RWPE1 (cell line): ENCODE data around the gene FSIP1.

Source experiments
- CTCF ChIA-PET: fragments of 350-600 bp; sonication (Branson Sonifier 250); formaldehyde crosslinking; extraction: SDS; loops from one replicate; lab custom pipeline; 2021; lab: Yijun Ruan, JAX
- POLR2A ChIA-PET: fragments of 400-600 bp; formaldehyde crosslinking; extraction: SDS; loops from one replicate; lab custom pipeline; 2020; ENCODE audit warnings: antibody characterized with exemption; ENCODE audit not compliant: low non-redundant PET; lab: Yijun Ruan, JAX
- DNase-seq: peaks from one replicate; pipeline ENCODE4 v3.0.0; 2012; ENCODE audit warnings: low spot score
- H3K27ac ChIP-seq: fragments of 450-650 bp; 2 replicates; pipeline ENCODE4 v1.5.1; 2017
- CTCF ChIP-seq: fragments of 450-650 bp; conservative IDR thresholded peaks from 2 replicates; pipeline ENCODE4 v1.5.1; 2017; ENCODE audit warnings: low read depth, mild to moderate bottlenecking

FSIP1 gene

GRCh38 chr15:39578851-39579486 is 203.7 kb downstream of the FSIP1 start:
- CTCF ChIA-PET, result interaction anchor here (0.6 to 3.6 kb wide), 12 partner anchors 31 to 871 kb away, joined by 3 to 47 read pairs (median 5); no protein-coding TSS in a partner anchor
- DNase-seq, result no peak
- POLR2A ChIA-PET, result no interaction called here
- H3K27ac ChIP-seq, result peak overlapping the region; percentile 95; the same call in 1 of the 2 replicates
- TF ChIP-seq CTCF, result no peak

- TF ChIP-seq CTCF, result no peak
- H3K27ac ChIP-seq, result no peak overlapping the region
- ChIA-PET CTCF (no interaction called here), POLR2A (no interaction called here)
- no peak for DNase-seq
These were observed 207.5 kb downstream of the FSIP1 start for GRCh38 chr15:39575180-39575579.

GRCh38 chr15:39574427-39574826 is 208.2 kb downstream of the FSIP1 start:
- peak; percentile 43 for DNase-seq
- ChIA-PET POLR2A (no interaction called here), CTCF (no interaction called here)
- TF ChIP-seq CTCF, result no peak
- no peak overlapping the region for H3K27ac ChIP-seq

DNA sequence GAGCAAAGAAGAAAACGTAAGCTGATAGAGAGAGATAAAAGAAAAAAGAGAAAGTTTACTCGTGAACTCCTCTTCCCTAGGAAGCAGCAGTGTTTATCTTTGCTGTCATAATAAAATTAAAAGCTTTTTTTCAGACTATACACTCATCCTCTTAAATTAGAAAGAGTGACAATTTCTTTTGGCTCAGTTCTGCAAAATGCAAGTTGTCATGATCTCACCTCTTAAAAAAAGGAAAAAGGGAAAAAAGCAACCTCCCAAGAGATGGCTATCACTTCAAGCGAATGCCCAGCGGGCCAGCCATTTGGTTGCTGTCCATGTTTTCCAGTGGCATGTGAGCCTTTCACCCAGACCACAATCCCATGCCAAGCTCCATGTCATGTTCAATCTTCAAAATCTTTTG is 208.8 kb downstream of the FSIP1 start:
- CTCF ChIA-PET, result interaction anchor here (0.6 kb wide), 1 partner anchor 761 kb away, joined by 3 read pairs; no protein-coding TSS in a partner anchor
- DNase-seq, result no peak
- no peak for TF ChIP-seq CTCF
- POLR2A ChIA-PET, result no interaction called here
- no peak overlapping the region for H3K27ac ChIP-seq

DNA sequence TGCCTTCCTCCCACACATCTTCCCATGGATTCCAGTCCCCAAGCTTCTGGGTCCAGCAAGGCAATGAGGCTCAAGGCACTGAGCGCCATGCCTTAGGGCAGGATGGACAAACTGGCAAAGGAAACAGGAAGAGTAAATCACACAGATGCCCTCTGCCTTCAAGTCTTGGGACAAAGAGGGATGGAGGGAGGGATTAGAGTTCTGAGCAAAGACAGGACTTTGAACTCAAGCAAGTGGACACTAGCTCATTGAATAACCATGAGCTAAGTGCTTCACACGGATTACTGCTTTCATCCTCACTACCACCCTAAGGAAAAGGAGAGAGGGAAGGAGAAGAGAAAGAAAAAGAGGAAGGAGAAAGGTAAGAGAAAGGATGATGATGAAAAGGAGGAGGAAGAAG is 209.4 kb downstream of the FSIP1 start:
- ChIA-PET POLR2A (no interaction called here), CTCF (interaction anchor here (0.6 kb wide), 1 partner anchor 761 kb away, joined by 3 read pairs; no protein-coding TSS in a partner anchor)
- TF ChIP-seq CTCF, result no peak
- H3K27ac ChIP-seq, result no peak overlapping the region
- no peak for DNase-seq

DNA sequence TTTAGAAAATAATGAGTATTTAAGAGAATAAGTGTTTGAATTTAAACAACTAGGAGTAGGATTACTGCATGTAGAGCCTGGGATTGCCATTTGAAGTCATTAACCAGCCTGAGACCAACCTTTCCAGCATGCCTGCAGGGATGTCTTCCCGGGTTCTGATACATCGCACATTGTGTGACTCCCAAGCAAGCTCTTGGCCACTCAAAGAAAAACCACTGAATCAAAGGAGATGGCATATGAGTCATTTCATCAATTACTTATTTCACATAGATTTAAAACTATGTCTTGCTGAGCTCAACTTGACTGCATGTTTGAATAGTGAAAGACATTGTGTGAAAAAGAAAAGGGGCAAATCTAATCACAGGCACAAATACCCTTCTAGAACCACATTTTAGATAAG is 216.8 kb downstream of the FSIP1 start:
- no peak for DNase-seq
- CTCF ChIA-PET, result no interaction called here
- POLR2A ChIA-PET, result no interaction called here
- no peak overlapping the region for H3K27ac ChIP-seq
- no peak for TF ChIP-seq CTCF
